Breast epithelium (tissue), 4 donors: ENCODE data around the gene EVA1A. TPM values are rescaled to one million over a fixed set of nuclear protein-coding genes. Genes with fewer than 3 reads are reported as not detected.
A peak's percentile ranks its signal among the peaks of the same experiment; 100 is the strongest.

Source experiments
- DNase-seq, 2 donors: peaks; one replicate each; pipeline ENCODE4 v3.0.0-alpha.2; 2019; ENCODE audit warnings: low spot score in 2 of 2
- H3K27ac ChIP-seq, 2 donors: fragments of 200-600 bp; sonication (generic) in 1 of 2; one replicate each; pipeline ENCODE4 v1.5.1; 2016 to 2019; ENCODE audit warnings: mild to moderate bottlenecking in 1 of 2
- H3K27me3 ChIP-seq, 2 donors: fragments of 200-600 bp; sonication (generic) in 1 of 2; one replicate each; pipeline versions ENCODE4 v1.5.1 to v1.6.0; 2017 to 2019; ENCODE audit warnings: control low read depth in 1 of 2, mild to moderate bottlenecking in 1 of 2
- H3K36me3 ChIP-seq: fragments of 200-600 bp; one replicate; pipeline ENCODE4 v1.5.1; 2019
- H3K4me1 ChIP-seq, 2 donors: fragments of 200-600 bp; sonication (generic); one replicate each; pipeline ENCODE4 v1.5.1; 2016 to 2019; ENCODE audit warnings: control low read depth in 1 of 2
- H3K4me3 ChIP-seq, 3 donors: fragments of 200-600 bp; sonication (generic); 1 replicate in 2 of 3; 2 replicates in 1 of 3; pipeline ENCODE4 v1.5.1; 2016 to 2019; ENCODE audit warnings: mild to moderate bottlenecking in 3 of 3, moderate library complexity in 2 of 3
- H3K9me3 ChIP-seq, 2 donors: fragments of 200-600 bp; sonication (generic) in 1 of 2; one replicate each; pipeline ENCODE4 v1.5.1; 2016 to 2019; ENCODE audit warnings: control low read depth in 1 of 2
- CTCF ChIP-seq, 3 donors: fragments of 450-650 bp; IDR thresholded peaks; one replicate each; pipeline ENCODE4 v1.5.1; 2016 to 2017; ENCODE audit warnings: antibody characterized with exemption in 3 of 3, mild to moderate bottlenecking in 3 of 3, moderate library complexity in 3 of 3
- POLR2A ChIP-seq: fragments of 450-650 bp; IDR thresholded peaks from one replicate; pipeline ENCODE4 v1.6.1; 2016; ENCODE audit warnings: antibody characterized with exemption, mild to moderate bottlenecking, moderate library complexity
- POLR2AphosphoS5 ChIP-seq, 3 donors: sonication (generic); formaldehyde crosslinking; IDR thresholded peaks; one replicate each; pipeline ENCODE4 v1.6.1; 2017; ENCODE audit warnings: antibody characterized with exemption in 3 of 3
- intact Hi-C: fragments of 100-400 bp; cut with DNase I; formaldehyde crosslinking; loops from one replicate; pipeline ENCODE4 v1.15.1; 2023; ENCODE audit warnings: low total_unique reads
- total RNA-seq, 3 donors: library from RNA; depleted of rRNA; stranded (reverse); fragments of >200 nt; gene quantifications; one replicate each; pipeline ENCODE4 v1.1.0, GENCODE V29; 2016

Gene EVA1A
- 10 to 100 TPM in 1 of 3 donors, 1 to 10 TPM in 1, not detected in 1; 5.2 to 10.4 TPM for total RNA-seq

GRCh38 chr2:75560768-75561565 is at the start of gene EVA1A:
TSS of gene EVA1A (minus strand) at chr2:75560939. CDS start at chr2:75518140, 42,799 bp downstream.
- DNase-seq: peak in 1 of 2 donors; percentile 36
- Histone ChIP-seq H3K4me3 (peak within 1 kb of the TSS; percentile 43 to 77 (median 70)), H3K4me1 (peaks cover 0 to 7% of the 10 kb centered on the region in 2 donors), H3K36me3 (no peaks in the 10 kb centered on the region), H3K9me3 (no peaks in the 10 kb centered on the region), H3K27me3 (no peaks in the 10 kb centered on the region), H3K27ac (peak within 1 kb of the TSS; percentile 82 to 85)
- intact Hi-C loops: no loop called here
- no peak for TF ChIP-seq CTCF (IDR thresholded peaks at IDR 0.05)
- no peak for TF ChIP-seq POLR2AphosphoS5 (IDR thresholded peaks at IDR 0.05)
- TF ChIP-seq POLR2A: no peak

DNA sequence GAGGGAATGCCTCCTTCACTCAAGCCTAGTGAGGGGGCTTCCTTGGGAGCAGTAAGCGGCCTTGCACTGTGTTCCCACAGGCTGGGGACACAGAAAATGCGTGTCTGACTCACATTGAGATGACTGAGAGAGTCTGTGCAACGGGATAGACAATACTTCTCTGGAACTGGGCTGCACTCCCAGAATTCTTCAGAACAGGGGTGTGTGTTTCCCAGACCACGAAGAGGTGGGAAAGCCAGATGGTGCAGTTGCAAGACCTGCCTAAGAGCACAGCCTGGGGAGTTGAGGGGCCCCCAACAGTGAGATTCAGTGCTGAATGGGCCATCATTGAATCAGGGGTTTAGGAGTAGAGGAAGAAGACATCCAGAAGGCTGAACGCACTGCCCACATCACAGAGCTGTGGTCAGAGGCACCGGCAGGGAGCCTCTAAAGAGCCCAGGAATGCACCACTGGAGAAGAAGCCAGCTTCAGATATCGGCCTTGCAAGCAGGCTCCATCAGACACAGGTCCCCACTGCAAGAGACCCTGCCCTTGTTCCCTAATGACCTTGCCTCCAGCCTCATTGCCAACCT is 49.3 kb upstream of the EVA1A start:
- H3K27me3 ChIP-seq: no peaks in the 10 kb centered on the region
- H3K27ac ChIP-seq: no peak overlapping the region
- no peak for DNase-seq
- H3K4me3 ChIP-seq: no peak overlapping the region
- intact Hi-C loops: loop anchor here (5.0 to 10.0 kb wide), 2 partner anchors 145 to 392 kb away; no protein-coding TSS in a partner anchor
- TF ChIP-seq POLR2AphosphoS5 (IDR thresholded peaks at IDR 0.05) (no peak), POLR2A (no peak), CTCF (IDR thresholded peaks at IDR 0.05) (no peak)
- H3K36me3 ChIP-seq: no peaks in the 10 kb centered on the region
- H3K9me3 ChIP-seq: no peaks in the 10 kb centered on the region
- H3K4me1 ChIP-seq: no peaks in the 10 kb centered on the region

GRCh38 chr2:75609334-75609689 is 48.6 kb upstream of the EVA1A start:
- no peak for TF ChIP-seq POLR2A
- TF ChIP-seq POLR2AphosphoS5 (IDR thresholded peaks at IDR 0.05): no peak
- TF ChIP-seq CTCF (IDR thresholded peaks at IDR 0.05): peak in 1 of 3 donors; percentile 22
- Histone ChIP-seq H3K9me3 (no peaks in the 10 kb centered on the region), H3K4me3 (peak overlapping the region in 1 of 3 donors; percentile 46), H3K27ac (no peak overlapping the region), H3K27me3 (no peaks in the 10 kb centered on the region), H3K4me1 (no peaks in the 10 kb centered on the region), H3K36me3 (no peaks in the 10 kb centered on the region)
- DNase-seq: no peak
- intact Hi-C loops: loop anchor here (5.0 kb wide), 1 partner anchor 393 kb away; no protein-coding TSS in a partner anchor

DNA sequence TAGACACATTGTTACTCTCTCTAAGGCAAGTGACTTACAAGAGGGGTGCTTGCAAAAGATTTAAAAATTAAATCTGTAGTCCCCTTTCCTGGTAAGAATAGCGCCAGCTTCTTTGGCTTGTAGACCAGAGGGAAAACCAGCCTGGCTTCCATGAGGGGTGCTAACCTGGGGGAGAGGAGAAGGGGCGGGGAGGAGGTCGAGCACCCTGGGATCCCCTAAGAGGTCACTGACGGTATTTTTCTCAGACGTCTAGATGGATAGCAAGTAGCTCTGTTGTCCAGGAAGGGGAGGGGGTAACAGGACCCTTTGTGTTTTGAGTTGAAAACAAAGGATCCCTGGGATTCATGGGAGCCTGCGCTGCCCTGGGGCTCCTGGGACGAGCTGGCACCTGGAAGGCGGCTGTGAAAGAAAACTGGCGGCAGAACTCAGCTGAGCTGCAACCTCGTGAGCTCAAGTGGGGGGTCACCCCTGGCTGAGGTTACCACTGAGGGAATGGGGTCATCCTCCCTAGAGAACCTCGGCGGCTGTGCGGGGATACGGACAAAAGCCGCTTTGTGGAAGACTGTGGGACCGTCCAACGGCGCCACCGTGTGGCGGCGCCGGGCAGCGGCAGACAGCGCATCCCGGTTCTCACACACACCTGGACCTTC is 48.1 kb upstream of the EVA1A start:
- H3K4me1 ChIP-seq: no peaks in the 10 kb centered on the region
- intact Hi-C loops: loop anchor here (5.0 kb wide), 1 partner anchor 393 kb away; no protein-coding TSS in a partner anchor
- no peaks in the 10 kb centered on the region for H3K36me3 ChIP-seq
- H3K27ac ChIP-seq: no peak overlapping the region
- TF ChIP-seq POLR2A (no peak), CTCF (IDR thresholded peaks at IDR 0.05) (peak; percentile 76 to 90 (median 81)), POLR2AphosphoS5 (IDR thresholded peaks at IDR 0.05) (no peak)
- peak; percentile 52 to 61 for DNase-seq
- no peaks in the 10 kb centered on the region for H3K9me3 ChIP-seq
- no peaks in the 10 kb centered on the region for H3K27me3 ChIP-seq
- H3K4me3 ChIP-seq: peak overlapping the region in 2 of 3 donors; percentile 32 to 46
